Stimulated activated CD4-positive, alpha-beta T cell treated with anti-CD3 and anti-CD28 coated beads, Interleukin-12 subunit alpha, Interleukin-12 subunit beta, amount 100 ng/mL, for 24 hours (primary cell): Measurements from ENCODE around the gene B3GALT5.

ENCODE experiments used
- DNase-seq, 2 experiments: peaks; one replicate each; pipeline ENCODE4 v3.0.0-alpha.2; 2020; ENCODE audit warnings: low read depth in 2 of 2

B3GALT5 gene

DNA sequence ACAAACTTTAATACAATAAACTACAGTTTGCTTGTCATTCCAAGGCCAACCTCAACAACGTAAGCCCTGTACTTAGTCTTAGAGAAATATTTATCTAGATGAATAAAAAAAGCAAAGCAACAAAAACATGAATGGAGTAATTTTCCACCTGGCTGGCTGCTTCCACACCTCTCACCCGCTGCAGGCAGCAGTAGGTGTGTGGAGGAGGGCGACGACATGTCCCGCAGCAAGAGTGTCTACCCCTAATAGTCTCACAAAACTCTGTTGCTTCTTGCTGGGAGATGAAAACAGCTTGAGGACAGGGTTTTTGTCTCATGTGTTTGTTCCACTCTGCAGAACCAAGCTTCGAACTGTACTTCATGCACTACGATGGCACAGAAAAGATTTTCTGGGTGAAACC, 83.5 kb downstream of the B3GALT5 start:
- no peak for DNase-seq

DNA sequence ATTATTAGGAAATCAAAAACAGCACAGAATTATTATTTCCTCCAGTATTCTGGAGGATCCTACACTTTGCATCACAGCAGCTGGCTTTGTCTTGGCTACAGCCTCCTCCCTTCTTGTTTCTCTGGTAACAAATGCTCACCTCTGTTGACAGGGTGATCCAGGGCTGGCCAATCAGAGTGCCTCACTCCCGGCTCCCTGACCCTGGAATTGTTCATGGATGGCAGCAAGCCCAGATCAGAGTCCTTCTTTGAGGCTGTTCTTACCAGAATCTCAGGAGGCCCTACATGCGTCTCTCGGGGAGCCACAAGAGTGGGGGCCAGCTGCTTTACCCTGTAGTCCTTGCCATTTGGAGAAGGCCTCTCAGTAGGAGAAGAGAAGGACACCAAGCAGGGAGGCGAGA, 83.9 kb downstream of the B3GALT5 start:
- no peak for DNase-seq

DNA sequence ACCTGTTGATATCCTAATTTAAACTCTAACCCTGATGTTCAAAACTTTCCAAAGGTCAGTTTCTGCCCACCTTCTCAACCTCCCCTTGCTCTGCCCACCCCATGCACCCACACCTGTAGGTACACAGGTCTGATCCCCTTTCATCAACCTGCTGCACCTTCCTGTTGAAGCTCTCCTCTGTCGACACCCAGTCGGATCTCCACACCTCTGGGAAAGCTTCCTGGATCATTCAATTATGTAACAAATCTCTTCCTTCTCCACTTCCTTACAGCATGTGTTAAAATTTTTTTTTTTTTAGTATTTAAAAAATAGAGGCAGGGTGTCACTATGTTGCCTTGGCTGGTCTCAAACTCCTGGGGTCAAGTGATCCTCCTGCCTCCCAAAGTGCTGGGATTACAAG, 87.6 kb downstream of the B3GALT5 start:
- no peak for DNase-seq

DNA sequence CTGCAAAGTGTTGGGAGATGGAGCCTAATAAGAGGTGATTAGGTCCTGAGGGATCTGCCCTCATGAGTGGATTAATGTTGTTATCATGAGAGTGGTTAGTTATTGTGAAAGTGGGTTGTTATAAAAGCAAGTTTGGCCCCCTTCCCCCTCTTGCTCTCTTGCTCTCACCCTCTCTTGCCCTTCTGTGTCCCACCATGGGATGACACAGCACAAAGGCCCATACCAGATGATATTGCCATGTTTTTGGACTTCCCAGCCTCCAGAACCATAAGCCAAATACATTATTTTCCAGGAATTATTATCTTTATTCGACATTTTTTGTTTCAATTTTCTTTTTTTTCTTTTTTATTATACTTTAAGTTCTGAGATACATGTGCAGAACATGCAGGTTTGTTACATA, 90.8 kb downstream of the B3GALT5 start:
- DNase-seq = no peak

DNA sequence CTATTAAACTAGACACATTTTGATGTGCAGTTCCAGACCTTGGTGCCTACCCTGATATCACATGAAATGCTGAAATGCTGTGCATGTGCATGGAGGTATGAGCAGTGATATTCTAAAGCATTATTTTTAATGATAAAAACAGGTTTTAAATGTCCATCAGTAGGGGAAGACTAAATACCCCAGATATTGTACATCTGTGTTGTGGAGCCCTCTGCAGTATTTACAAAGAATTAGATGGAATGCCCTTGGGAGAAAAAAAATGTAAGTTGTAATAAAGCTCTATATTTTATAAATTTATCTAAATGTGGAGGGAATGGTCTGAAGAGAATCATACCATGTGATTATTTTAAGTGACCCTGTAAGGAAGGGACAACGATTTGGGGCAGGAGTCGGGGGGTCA, 93.1 kb downstream of the B3GALT5 start:
- no peak for DNase-seq

DNA sequence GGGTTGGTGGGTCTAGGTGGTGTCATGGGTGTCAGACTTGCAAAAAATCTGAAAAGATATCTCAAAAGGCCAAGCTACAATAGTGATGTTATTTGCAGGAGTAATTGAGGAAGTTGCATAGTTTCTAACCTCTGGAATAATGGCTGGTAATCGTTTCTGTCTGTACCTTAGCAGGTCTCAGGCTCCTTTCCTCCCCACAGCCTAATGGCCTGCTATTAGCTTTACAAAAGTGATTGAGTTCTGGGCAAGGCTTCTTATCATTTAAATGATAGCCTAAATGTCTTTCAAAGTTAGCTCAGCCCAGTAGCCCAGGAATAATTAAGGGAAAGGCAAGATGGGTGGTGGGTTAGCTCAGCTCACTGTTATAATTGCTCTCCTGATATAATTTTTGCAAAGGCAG, 94.6 kb downstream of the B3GALT5 start:
- DNase-seq = no peak

DNA sequence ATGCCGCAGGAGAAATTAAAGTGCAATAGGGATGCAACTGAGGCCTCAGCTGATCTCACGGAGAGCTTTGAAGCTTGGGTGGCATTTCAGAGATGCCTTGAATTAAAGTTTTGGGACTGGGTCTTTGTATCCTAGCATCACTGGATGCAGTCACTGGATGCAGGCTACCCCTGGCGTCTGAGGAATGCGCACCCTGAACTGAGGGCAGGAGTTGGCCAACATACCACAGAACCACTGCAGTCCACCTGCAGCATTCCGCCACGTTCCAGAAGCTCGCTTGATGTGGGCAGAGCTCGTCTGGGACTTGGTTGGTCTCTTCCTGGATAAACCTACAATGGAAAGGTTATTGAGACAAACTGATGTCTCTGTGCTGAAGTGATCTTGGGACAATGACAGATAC, 98.1 kb downstream of the B3GALT5 start:
- DNase-seq = no peak

DNA sequence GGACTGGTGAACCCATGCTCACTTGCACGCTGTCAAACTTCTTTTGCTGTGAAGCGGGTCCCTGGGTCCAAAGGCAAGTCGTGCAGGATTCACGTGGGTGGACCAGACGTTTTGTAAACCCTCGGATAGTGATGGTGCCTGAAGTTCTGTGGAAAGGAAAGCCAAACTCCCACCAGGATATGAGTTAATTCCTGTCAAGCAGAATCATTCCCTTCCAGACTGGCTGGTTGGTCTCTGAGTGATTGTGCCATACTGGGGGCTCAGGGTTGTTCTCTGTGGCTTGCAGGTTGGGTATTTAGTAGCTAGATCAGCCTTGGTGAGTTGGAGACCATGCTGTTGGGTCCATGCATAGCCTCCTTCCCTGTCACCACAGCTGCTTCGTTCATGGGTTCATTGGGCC, 99.5 kb downstream of the B3GALT5 start:
- no peak for DNase-seq

DNA sequence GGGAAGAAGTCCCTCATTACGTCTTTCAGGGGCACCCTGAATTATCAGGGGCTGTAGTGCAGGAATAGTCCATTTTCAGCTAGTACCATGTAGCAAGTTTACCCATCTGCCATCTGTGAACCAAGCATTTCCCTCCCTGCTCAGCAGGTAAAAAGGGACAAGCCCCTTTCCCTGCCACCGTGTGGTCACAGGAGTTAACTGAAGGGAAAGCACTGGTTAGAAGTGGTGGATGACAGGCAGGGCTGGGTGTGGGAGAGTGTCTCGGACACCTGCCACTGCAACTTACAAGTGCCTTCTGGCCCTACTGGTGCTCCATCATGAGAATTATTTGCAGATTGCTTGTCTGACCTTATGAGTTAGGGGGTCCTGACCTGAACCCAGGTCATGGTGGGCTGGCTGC, 100.2 kb downstream of the B3GALT5 start:
- no peak for DNase-seq

DNA sequence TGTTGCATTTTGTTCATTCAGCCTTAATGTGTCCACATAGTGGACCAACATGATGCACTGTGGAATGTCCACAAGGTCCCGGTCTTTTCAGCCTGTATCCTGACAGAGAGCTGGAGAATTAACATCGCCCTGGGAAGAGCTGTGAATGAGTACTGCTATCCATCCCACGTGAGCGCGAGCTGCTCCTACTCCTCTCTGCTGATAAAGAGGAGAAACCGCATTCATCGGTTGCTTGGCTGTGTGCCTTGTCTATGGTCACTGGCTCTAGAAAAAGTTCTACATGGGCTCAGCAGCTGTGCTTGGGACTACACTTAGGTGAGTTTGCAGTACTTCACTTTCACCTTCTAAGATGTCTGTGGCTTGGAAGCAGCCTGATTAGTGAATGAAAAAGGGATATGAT, 101.2 kb downstream of the B3GALT5 start:
- no peak for DNase-seq

DNA sequence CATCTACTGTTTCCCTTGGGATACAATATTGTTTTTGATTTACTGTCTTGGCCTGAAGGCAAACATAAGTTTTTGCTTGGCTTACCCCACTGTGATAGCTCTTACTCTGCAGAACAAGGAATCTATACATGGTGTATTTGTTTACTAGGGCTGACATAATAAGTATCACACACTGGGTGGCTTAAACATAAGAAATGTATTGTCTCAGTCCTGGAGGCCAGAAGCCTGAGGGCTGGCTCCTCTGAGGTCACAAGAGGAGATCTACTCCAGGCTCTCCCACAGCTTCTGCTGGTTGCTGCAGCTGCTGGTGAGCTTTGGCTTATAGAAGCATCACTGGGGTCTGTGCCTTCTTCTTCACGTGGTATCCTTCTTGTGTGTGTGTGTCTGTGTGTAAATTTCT, 101.6 kb downstream of the B3GALT5 start:
- DNase-seq = no peak

DNA sequence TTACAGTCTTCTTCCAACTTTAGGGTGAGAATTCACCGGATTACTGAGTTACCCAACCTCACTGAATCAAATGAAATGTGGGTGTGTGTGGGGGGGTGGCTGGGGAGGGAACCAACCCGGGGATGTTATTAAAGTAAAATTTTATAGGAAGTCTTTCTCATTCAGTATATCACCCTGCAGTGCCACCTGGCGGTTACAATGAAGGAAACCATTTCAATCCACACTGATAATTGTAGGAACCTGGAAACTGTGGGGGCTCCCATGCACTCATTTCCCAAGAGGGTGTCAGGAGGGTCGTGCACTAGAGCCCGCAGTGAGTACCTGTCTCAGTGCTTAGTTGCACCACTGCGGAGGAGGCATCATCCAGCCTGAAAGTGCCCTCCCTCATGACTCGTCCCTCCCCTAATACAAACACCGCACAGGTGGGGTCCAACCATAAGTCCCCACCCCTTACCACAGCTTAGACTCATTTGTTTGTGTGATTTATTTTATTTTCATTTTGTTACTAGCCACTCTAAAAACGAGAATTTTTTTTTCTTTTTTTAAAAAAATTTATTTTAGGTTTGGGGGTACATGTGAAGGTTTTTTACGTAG, 103.2 kb downstream of the B3GALT5 start:
- peak in 1 of 2 experiments; percentile 31 for DNase-seq

DNA sequence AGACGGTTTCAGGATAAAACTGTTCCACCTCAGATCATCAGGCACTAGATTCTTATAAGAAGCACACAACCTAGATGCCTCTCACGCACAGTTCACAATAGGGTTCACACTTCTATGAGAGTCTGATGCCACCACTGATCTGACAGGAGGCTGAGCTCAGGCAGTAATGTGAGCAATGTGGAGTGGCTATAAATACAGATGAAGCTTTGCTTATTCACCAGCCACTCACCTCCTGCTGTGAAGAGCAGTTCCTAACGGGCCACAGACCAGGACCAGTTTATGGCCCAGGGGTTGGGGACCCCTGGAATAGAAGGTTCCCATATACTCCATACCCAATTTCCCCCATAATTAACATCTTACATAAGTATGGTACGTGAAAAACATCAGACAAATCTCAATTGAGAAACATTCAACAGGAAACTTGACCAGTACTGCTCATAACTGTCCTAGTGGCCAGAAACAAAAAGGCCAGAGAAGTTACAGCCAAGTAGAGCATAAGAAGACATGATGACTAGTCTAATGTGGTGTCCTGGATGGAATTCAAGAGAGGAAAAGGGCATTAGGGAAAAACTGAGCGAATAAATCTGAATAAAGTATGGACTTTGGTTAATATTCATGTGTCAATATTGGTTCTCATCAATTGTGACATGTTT, 107.5 kb downstream of the B3GALT5 start:
- no peak for DNase-seq

DNA sequence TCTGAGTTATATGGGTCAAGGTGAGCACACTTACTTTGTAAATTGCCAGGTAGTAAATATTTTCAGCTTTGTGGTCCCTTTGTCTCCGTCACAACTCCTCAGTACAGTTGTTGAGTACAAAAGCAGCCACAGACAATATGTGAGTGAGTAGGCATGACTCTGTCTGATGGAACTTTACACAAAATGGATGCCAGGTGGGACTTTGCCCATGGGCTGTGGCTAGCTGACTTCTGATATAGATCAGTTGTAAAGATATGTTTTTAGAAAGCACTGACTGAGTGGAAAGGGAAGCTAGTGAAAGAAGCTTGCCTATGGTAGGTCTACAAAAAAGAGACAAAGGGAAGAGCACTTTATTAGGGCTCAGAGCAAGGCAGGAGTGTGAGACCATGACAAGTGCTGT, 109.1 kb downstream of the B3GALT5 start:
- DNase-seq = no peak
